Colonic mucosa (tissue), 4 donors: ENCODE data around the gene PHLDB2. TPM values are rescaled to one million over a fixed set of nuclear protein-coding genes. Genes with fewer than 3 reads are reported as not detected.

Experiments used
- DNase-seq: peaks from one replicate; pipeline ENCODE4 v3.0.0-alpha.2; 2020
- H3K27ac ChIP-seq: fragments of 200-600 bp; one replicate; pipeline ENCODE4 v1.8.0; 2021
- H3K27me3 ChIP-seq: fragments of 200-600 bp; one replicate; pipeline ENCODE4 v1.8.0; 2021
- H3K36me3 ChIP-seq: fragments of 200-600 bp; one replicate; pipeline ENCODE4 v1.8.0; 2021
- H3K4me1 ChIP-seq: fragments of 200-600 bp; one replicate; pipeline ENCODE4 v1.8.0; 2021; ENCODE audit warnings: mild to moderate bottlenecking
- H3K4me3 ChIP-seq: fragments of 200-600 bp; one replicate; pipeline ENCODE4 v1.8.0; 2021
- H3K9ac ChIP-seq, 2 donors: one replicate each; pipeline ENCODE4 v1.7.0; 2013; ENCODE audit warnings: control low read depth in 2 of 2, low read depth in 2 of 2, low read length in 2 of 2
- H3K9me3 ChIP-seq: fragments of 200-600 bp; one replicate; pipeline ENCODE4 v1.8.0; 2021
- CTCF ChIP-seq: fragments of 200-600 bp; IDR thresholded peaks from one replicate; pipeline ENCODE4 v1.8.0; 2022; ENCODE audit warnings: antibody characterized with exemption, mild to moderate bottlenecking
- intact Hi-C: fragments of 100-400 bp; cut with DNase I; formaldehyde crosslinking; loops from one replicate; pipeline ENCODE4 v1.14.1; 2022
- total RNA-seq, 2 donors: library from RNA; stranded (reverse); fragmentation: NEBNext Ultra II Directional in 1 of 2; extraction: Animal tissue kit (Norgen Biotek cat#: 25700) in 1 of 2; gene quantifications; one replicate each; pipeline ENCODE4 v1.2.1, GENCODE V29; 2021
- donor health status: healthy.
- donor health status: DM: no; HTN: no; CAD: no.
- donor health status: DM: no; HTN: no; CAD: no.

Gene PHLDB2
- total RNA-seq, 2 donors from 2014 or later = 3.1 to 33.4 TPM

GRCh38 chr3:111831840-111832239 is 27.2 kb upstream of the PHLDB2 start:
- H3K9me3 ChIP-seq = no peaks in the 10 kb centered on the region
- H3K4me1 ChIP-seq = no peaks in the 10 kb centered on the region
- no peak for TF ChIP-seq CTCF
- intact Hi-C loops = loop anchor here (2.0 kb wide), 1 partner anchor 13 kb away; no protein-coding TSS in a partner anchor
- H3K27me3 ChIP-seq = no peaks in the 10 kb centered on the region
- no peak overlapping the region for H3K27ac ChIP-seq
- DNase-seq = no peak
- no peak overlapping the region for H3K9ac ChIP-seq
- H3K4me3 ChIP-seq = no peak overlapping the region
- no peaks in the 10 kb centered on the region for H3K36me3 ChIP-seq

DNA sequence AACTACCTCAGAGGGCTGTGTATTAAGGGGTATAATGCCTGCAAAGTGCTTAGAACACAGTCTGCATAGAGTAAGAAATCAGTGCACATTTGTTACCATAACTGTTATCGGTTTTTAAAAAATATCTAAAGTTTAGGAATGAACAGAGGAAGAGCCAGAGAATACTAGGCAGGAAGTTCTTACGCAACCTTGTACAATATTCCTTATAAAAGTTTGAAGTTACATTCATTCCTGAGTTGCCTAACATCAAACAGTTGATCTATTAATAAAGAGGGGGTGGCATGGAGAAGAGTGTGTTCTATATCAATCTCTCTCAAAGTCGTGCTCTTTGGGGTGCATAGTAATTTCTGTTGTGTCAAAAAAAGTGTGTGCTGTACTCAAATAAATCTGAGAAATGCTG is 22.0 kb upstream of the PHLDB2 start:
- DNase-seq = no peak
- intact Hi-C loops = no loop called here
- Histone ChIP-seq H3K9ac (no peak overlapping the region), H3K4me1 (no peaks in the 10 kb centered on the region), H3K27ac (no peak overlapping the region), H3K4me3 (no peak overlapping the region), H3K27me3 (no peaks in the 10 kb centered on the region), H3K36me3 (no peaks in the 10 kb centered on the region), H3K9me3 (no peaks in the 10 kb centered on the region)
- no peak for TF ChIP-seq CTCF

- Histone ChIP-seq H3K9ac (no peak overlapping the region), H3K36me3 (no peaks in the 10 kb centered on the region), H3K4me1 (no peaks in the 10 kb centered on the region), H3K27ac (no peak overlapping the region), H3K27me3 (no peaks in the 10 kb centered on the region), H3K4me3 (no peak overlapping the region), H3K9me3 (no peaks in the 10 kb centered on the region)
- DNase-seq = no peak
- intact Hi-C loops = no loop called here
- TF ChIP-seq CTCF = no peak
Observed at GRCh38 chr3:111838133-111838532, 20.9 kb upstream of the PHLDB2 start.

DNA sequence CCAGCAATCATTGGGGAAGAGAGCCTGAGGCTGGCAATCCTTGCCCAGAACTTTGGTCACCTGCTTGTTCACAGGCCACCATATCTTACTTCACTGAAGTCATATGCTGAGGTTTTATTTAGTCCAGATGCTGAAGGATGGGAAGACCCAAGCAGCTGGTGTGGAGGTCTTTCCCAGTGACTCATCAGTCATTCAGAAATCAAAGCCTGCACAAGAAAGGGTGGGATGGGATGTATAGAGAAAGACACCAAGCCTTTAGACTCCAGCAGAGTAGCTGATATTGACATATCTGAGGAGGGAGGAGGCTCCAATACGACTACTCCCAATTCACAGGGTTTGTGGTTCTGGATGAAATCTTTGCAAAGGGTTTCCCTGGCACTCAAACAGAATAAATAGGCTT is 13.0 kb upstream of the PHLDB2 start:
- Histone ChIP-seq H3K36me3 (no peaks in the 10 kb centered on the region), H3K9ac (no peak overlapping the region), H3K4me3 (no peak overlapping the region), H3K27me3 (no peaks in the 10 kb centered on the region), H3K9me3 (no peaks in the 10 kb centered on the region), H3K4me1 (no peaks in the 10 kb centered on the region), H3K27ac (no peak overlapping the region)
- TF ChIP-seq CTCF = no peak
- intact Hi-C loops = no loop called here
- no peak for DNase-seq

DNA sequence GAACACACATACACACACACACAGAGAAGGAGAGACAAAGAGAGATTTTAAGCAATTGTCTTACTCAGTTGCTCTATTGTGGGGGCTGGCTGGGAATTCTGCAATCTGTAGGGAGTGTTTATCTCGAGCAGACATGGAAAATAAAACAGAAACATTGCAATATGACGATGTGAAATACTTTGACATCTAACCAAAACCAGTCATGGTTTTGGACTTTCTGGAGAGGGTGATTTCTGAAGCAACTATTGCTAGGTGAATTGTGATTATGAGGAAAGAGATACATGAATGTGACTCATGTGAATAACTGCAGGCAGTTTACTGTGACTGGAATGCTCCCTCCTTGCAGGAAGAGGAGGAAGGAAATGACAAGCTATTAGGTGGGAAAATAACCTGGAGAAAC is 12.3 kb upstream of the PHLDB2 start:
- H3K36me3 ChIP-seq = no peaks in the 10 kb centered on the region
- no peak for TF ChIP-seq CTCF
- H3K9ac ChIP-seq = no peak overlapping the region
- DNase-seq = no peak
- no peaks in the 10 kb centered on the region for H3K4me1 ChIP-seq
- no peaks in the 10 kb centered on the region for H3K27me3 ChIP-seq
- intact Hi-C loops = no loop called here
- no peak overlapping the region for H3K27ac ChIP-seq
- no peaks in the 10 kb centered on the region for H3K9me3 ChIP-seq
- no peak overlapping the region for H3K4me3 ChIP-seq

DNA sequence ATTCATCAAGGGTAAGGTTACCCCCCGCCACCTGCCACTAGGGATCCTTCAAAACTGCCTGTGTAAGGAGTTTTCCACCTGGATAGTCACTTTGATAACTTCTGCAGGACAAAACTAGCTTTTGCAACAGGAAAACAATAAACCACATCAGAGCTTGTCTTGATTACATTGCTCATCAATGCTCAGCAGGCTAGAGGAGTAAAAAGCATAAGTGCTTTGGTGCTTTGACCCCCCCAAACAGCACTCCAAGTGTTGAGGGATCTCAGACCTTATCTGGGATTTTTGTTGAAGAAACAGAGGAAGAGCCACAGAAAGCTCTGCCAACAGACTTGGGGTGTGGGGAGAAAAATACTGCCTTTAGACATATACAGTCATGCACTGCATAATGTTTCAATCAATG is 10.8 kb upstream of the PHLDB2 start:
- Histone ChIP-seq H3K4me3 (no peak overlapping the region), H3K4me1 (no peaks in the 10 kb centered on the region), H3K27me3 (no peaks in the 10 kb centered on the region), H3K9ac (no peak overlapping the region), H3K27ac (no peak overlapping the region), H3K36me3 (no peaks in the 10 kb centered on the region), H3K9me3 (no peaks in the 10 kb centered on the region)
- TF ChIP-seq CTCF = no peak
- DNase-seq = no peak
- intact Hi-C loops = no loop called here
